IPS-18a (cell line): ENCODE data around the gene MAPK9.

Experiments
- H3K27ac ChIP-seq: one replicate; pipeline ENCODE4 v1.5.1; 2013; ENCODE audit warnings: low read length
- H3K27me3 ChIP-seq: one replicate; pipeline ENCODE4 v1.6.1; 2013; ENCODE audit warnings: mild to moderate bottlenecking, low read length; ENCODE audit not compliant: control insufficient read depth, insufficient read depth
- H3K36me3 ChIP-seq: one replicate; pipeline ENCODE4 v1.6.1; 2013; ENCODE audit warnings: low read depth, low read length; ENCODE audit not compliant: control insufficient read depth
- H3K4me1 ChIP-seq: one replicate; pipeline ENCODE4 v1.6.1; 2013; ENCODE audit warnings: low read depth, low read length; ENCODE audit not compliant: control insufficient read depth
- H3K4me3 ChIP-seq: one replicate; pipeline ENCODE4 v1.5.1; 2013; ENCODE audit warnings: low read length
- H3K9ac ChIP-seq: one replicate; pipeline ENCODE4 v1.6.1; 2013; ENCODE audit warnings: mild to moderate bottlenecking, low read length, moderate library complexity
- H3K9me3 ChIP-seq: one replicate; pipeline ENCODE4 v1.6.1; 2013; ENCODE audit warnings: low read depth, low read length; ENCODE audit not compliant: control insufficient read depth

MAPK9 gene

GRCh38 chr5:180251141-180251540 is 40.7 kb downstream of the MAPK9 start:
- Histone ChIP-seq H3K27me3 (no peaks in the 10 kb centered on the region), H3K27ac (no peak overlapping the region), H3K36me3 (peaks cover 24% of the 10 kb centered on the region), H3K9me3 (peaks cover 21% of the 10 kb centered on the region), H3K4me1 (no peaks in the 10 kb centered on the region), H3K9ac (no peak overlapping the region), H3K4me3 (no peak overlapping the region)

DNA sequence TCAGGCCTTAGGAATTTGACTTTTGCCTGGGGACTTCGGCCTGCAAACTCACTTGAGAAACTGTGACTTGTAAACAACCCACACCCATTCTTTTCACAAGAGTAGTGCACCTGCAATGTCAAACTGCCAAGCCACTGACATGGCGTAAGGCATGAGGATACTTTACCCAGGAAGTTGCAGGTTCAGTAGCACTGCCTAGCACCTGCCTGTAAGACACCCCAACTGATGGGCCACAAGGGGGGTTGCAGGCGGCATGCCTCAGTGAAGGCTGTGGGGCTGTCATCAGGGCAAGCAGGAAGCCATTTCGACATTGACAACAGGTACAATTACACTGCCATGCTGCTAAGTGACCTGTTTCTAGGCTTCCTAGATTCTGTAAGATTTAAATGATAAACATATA is 41.6 kb downstream of the MAPK9 start:
- Histone ChIP-seq H3K27ac (no peak overlapping the region), H3K27me3 (no peaks in the 10 kb centered on the region), H3K9ac (no peak overlapping the region), H3K4me3 (no peak overlapping the region), H3K9me3 (peaks cover 18% of the 10 kb centered on the region), H3K36me3 (peaks cover 24% of the 10 kb centered on the region), H3K4me1 (no peaks in the 10 kb centered on the region)

GRCh38 chr5:180241600-180241999 is 50.3 kb downstream of the MAPK9 start:
- Histone ChIP-seq H3K27ac (no peak overlapping the region), H3K9ac (no peak overlapping the region), H3K4me1 (no peaks in the 10 kb centered on the region), H3K27me3 (no peaks in the 10 kb centered on the region), H3K4me3 (no peak overlapping the region), H3K9me3 (no peaks in the 10 kb centered on the region), H3K36me3 (peaks cover 31% of the 10 kb centered on the region)

GRCh38 chr5:180238631-180239030 is 53.3 kb downstream of the MAPK9 start:
- H3K36me3 ChIP-seq: peaks cover 35% of the 10 kb centered on the region

DNA sequence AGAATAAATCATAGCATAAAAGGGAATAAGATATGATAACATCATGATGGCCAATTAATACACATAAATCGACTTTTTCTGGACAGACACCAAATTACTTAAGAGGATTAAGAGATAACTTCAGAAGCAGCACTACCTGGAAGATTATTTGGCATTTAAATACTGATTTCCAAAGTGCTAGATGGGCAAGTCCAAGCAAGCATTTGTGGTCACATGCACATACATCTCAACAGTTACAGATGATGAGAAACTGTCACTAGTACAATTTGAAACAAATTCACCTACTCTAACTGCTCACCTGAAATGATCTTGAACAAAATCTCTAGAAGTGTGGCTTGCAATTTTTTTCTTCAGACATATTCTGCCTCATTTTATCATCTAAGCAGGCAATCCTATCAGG is 56.0 kb downstream of the MAPK9 start:
- H3K9ac ChIP-seq: no peak overlapping the region
- no peak overlapping the region for H3K4me3 ChIP-seq
- H3K4me1 ChIP-seq: no peaks in the 10 kb centered on the region
- H3K27me3 ChIP-seq: no peaks in the 10 kb centered on the region
- no peaks in the 10 kb centered on the region for H3K9me3 ChIP-seq
- no peak overlapping the region for H3K27ac ChIP-seq
- peaks cover 33% of the 10 kb centered on the region for H3K36me3 ChIP-seq

More at GRCh38 chr5:180238631-180239030, 53.3 kb downstream of the MAPK9 start:
- H3K9ac ChIP-seq: no peak overlapping the region
- no peak overlapping the region for H3K4me3 ChIP-seq
- no peaks in the 10 kb centered on the region for H3K27me3 ChIP-seq
- H3K27ac ChIP-seq: no peak overlapping the region
- H3K9me3 ChIP-seq: no peaks in the 10 kb centered on the region
- H3K4me1 ChIP-seq: no peaks in the 10 kb centered on the region

DNA sequence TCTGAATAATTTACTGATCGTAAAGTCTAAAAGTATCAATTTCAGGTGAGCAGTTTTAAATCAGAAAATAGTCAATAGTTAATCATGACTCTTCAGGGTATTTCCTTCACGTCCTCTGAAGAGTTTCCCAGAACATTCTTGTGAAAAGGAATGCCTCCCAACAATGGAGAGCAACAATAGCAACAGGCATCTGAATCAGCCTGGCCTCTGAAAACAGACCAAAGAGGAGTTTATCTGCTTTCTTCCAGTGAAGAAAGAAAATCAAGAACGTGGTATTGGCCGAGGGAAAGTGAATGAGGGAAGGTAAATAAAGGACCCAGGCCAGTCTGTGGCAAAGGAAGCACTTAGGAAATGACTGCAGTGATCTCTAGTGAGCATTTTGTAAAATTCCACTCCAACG is 56.8 kb downstream of the MAPK9 start:
- no peak overlapping the region for H3K9ac ChIP-seq
- H3K4me1 ChIP-seq: no peaks in the 10 kb centered on the region
- no peaks in the 10 kb centered on the region for H3K27me3 ChIP-seq
- H3K9me3 ChIP-seq: no peaks in the 10 kb centered on the region
- no peak overlapping the region for H3K27ac ChIP-seq
- peaks cover 29% of the 10 kb centered on the region for H3K36me3 ChIP-seq
- no peak overlapping the region for H3K4me3 ChIP-seq

DNA sequence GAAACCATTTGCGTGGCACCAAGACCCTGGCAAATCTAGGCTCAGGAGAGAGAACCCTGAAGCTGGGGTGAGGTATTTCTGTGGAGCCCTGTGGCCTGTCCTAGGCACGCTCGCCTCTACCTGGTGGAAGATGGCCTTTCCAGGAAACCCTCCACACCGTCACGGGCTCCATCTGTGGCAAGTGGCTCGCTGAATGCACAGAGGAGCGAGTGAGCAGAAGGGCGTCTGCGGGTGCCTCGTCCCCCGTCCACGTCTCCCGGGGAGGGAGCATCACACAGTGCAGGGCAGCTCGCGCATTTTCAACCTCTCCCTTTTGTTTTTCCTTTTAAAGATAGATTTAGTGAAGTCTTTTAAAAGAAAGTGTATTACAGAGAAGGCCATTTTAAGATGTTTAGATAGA is 57.6 kb downstream of the MAPK9 start:
- H3K4me3 ChIP-seq: no peak overlapping the region
- no peaks in the 10 kb centered on the region for H3K27me3 ChIP-seq
- peaks cover 21% of the 10 kb centered on the region for H3K36me3 ChIP-seq
- no peak overlapping the region for H3K27ac ChIP-seq
- H3K4me1 ChIP-seq: no peaks in the 10 kb centered on the region
- no peak overlapping the region for H3K9ac ChIP-seq
- no peaks in the 10 kb centered on the region for H3K9me3 ChIP-seq

DNA sequence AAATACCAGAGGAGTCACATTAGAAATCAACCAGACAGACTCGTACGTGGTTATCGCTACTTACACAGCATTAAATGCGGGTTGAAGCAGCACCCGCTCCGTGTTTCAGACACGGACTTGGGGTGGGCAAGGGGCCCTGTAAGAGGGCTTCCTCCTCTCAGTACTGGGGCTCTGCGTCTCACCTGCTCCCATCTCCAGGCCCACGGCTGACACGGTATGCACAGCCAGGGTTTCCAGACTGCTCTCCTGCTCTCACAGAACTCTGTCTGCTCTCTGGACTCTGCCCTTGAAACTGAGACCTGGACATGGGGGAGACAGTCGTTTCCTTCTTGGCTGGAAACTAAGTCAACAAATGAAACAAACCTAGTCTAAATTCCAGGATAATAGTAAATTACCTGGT is 58.2 kb downstream of the MAPK9 start:
- H3K9me3 ChIP-seq: no peaks in the 10 kb centered on the region
- H3K9ac ChIP-seq: no peak overlapping the region
- no peak overlapping the region for H3K4me3 ChIP-seq
- no peaks in the 10 kb centered on the region for H3K4me1 ChIP-seq
- H3K27ac ChIP-seq: no peak overlapping the region
- H3K27me3 ChIP-seq: no peaks in the 10 kb centered on the region
- H3K36me3 ChIP-seq: peaks cover 15% of the 10 kb centered on the region

GRCh38 chr5:180230017-180230416 is 61.9 kb downstream of the MAPK9 start:
- H3K9me3 ChIP-seq: no peaks in the 10 kb centered on the region
- H3K4me3 ChIP-seq: no peak overlapping the region
- no peaks in the 10 kb centered on the region for H3K4me1 ChIP-seq
- no peak overlapping the region for H3K27ac ChIP-seq
- no peak overlapping the region for H3K9ac ChIP-seq
- H3K36me3 ChIP-seq: no peaks in the 10 kb centered on the region
- no peaks in the 10 kb centered on the region for H3K27me3 ChIP-seq

GRCh38 chr5:180222056-180222455 is 69.8 kb downstream of the MAPK9 start:
- no peaks in the 10 kb centered on the region for H3K4me1 ChIP-seq
- H3K36me3 ChIP-seq: no peaks in the 10 kb centered on the region
- H3K27me3 ChIP-seq: no peaks in the 10 kb centered on the region
- no peak overlapping the region for H3K4me3 ChIP-seq
- H3K9me3 ChIP-seq: peaks cover 7% of the 10 kb centered on the region
- H3K9ac ChIP-seq: no peak overlapping the region
- H3K27ac ChIP-seq: no peak overlapping the region

DNA sequence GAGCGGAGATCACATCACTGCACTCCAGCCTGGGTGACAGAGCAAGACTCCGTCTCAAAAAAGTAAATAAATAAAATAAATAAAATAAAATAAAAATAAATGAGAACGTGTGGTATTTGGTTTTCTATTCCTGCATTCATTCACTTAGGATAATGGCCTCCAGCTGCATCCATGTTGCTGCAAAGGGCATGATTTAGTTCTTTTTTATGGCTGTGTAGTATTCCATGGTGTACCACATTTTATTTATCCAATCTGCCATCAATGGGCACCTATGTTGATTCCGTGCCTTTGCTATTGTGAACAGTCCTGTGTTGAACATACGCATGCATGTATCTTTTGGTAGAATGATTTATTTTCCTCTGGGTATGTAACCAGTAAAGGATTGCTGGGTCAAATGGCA is 74.1 kb downstream of the MAPK9 start:
- Histone ChIP-seq H3K4me1 (no peaks in the 10 kb centered on the region), H3K9me3 (peaks cover 7% of the 10 kb centered on the region), H3K9ac (no peak overlapping the region)

GRCh38 chr5:180216646-180217171 is 75.2 kb downstream of the MAPK9 start:
- H3K4me3 ChIP-seq: no peak overlapping the region
- H3K9ac ChIP-seq: no peak overlapping the region
- H3K4me1 ChIP-seq: no peaks in the 10 kb centered on the region
- H3K9me3 ChIP-seq: peaks cover 7% of the 10 kb centered on the region
- H3K27ac ChIP-seq: no peak overlapping the region
- H3K27me3 ChIP-seq: no peaks in the 10 kb centered on the region
- H3K36me3 ChIP-seq: no peaks in the 10 kb centered on the region

More for the DNA sequence above, 74.1 kb downstream of the MAPK9 start:
- no peaks in the 10 kb centered on the region for H3K36me3 ChIP-seq
- no peak overlapping the region for H3K27ac ChIP-seq
- H3K4me3 ChIP-seq: no peak overlapping the region
- H3K27me3 ChIP-seq: no peaks in the 10 kb centered on the region
